Stomach smooth muscle (tissue), 2 donors: ENCODE results near the gene MBD1.
"Not testable (repeated sequence)": the region's sequence is repeated elsewhere in the genome, so short reads cannot be mapped to it uniquely, and the experiment has no call there.

Experiments
- H3K27ac ChIP-seq: one replicate; pipeline ENCODE4 v1.7.0; 2013; ENCODE audit warnings: mild to moderate bottlenecking, low read length, inconsistent platforms
- H3K27me3 ChIP-seq, 2 donors: one replicate each; pipeline ENCODE4 v1.7.0; 2013; ENCODE audit warnings: low read length in 2 of 2; ENCODE audit not compliant: insufficient read depth in 2 of 2, control insufficient read depth in 1 of 2
- H3K36me3 ChIP-seq, 2 donors: one replicate each; pipeline ENCODE4 v1.7.0; 2013; ENCODE audit warnings: low read length in 2 of 2; ENCODE audit not compliant: control insufficient read depth in 2 of 2, insufficient read depth in 2 of 2
- H3K4me1 ChIP-seq: one replicate; pipeline ENCODE4 v1.7.0; 2013; ENCODE audit warnings: low read length; ENCODE audit not compliant: control insufficient read depth, insufficient read depth
- H3K4me3 ChIP-seq, 2 donors: one replicate each; pipeline ENCODE4 v1.7.0; 2013; ENCODE audit warnings: low read length in 2 of 2
- H3K9ac ChIP-seq, 2 donors: one replicate each; pipeline ENCODE4 v1.7.0; 2013; ENCODE audit warnings: low read length in 2 of 2, mild to moderate bottlenecking in 1 of 2
- H3K9me3 ChIP-seq, 2 donors: one replicate each; pipeline ENCODE4 v1.7.0; 2013; ENCODE audit warnings: low read length in 2 of 2; ENCODE audit not compliant: control insufficient read depth in 2 of 2
- donor health status: healthy.
- donor health status: Pancreatic carcinoma.

The MBD1 gene

DNA sequence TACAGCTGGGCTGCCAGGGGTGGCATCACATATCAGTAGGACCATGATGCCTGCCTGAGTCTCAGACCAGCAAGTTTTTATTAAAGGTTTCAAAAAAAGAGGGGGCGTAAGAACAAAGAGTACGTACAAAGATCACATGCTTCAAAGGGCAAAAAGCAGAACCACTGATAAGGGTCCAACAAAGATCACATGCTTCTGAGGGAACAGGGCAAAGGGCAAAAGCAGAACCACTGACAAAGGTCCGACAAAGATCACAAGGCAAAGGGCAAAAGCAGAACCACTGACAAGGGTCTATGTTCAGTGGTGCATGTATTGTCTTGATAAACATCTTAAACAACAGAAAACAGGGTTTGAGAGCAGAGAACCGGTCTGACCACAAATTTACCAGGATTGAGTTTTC, 61.1 kb downstream of the MBD1 start:
- not testable (repeated sequence) for H3K4me3 ChIP-seq, H3K36me3 ChIP-seq, H3K9ac ChIP-seq, H3K4me1 ChIP-seq, H3K9me3 ChIP-seq, H3K27ac ChIP-seq, H3K27me3 ChIP-seq
